Fibroblast of lung (primary cell): Measurements from ENCODE around the gene ENDOD1. TPM values are rescaled to one million over a fixed set of nuclear protein-coding genes. Genes with fewer than 3 reads are reported as not detected.

Experiments used
- DNase-seq, 2 donors: peaks; one replicate each; pipeline versions ENCODE4 v3.0.0 to v3.0.0-alpha.2; 2010; ENCODE audit warnings: low read depth in 2 of 2
- H2AFZ ChIP-seq: 2 replicates; pipeline ENCODE4 v1.5.1; 2012; ENCODE audit warnings: low read length, control low read depth, inconsistent platforms
- H3K27ac ChIP-seq: 2 replicates; pipeline ENCODE4 v1.5.1; 2011; ENCODE audit warnings: low read length, control low read depth; ENCODE audit not compliant: insufficient read depth
- H3K27me3 ChIP-seq: 2 replicates; pipeline ENCODE4 v1.5.1; 2011; ENCODE audit warnings: mild to moderate bottlenecking, low read length; ENCODE audit not compliant: control insufficient read depth, insufficient read depth
- H3K36me3 ChIP-seq: 2 replicates; pipeline ENCODE4 v1.5.1; 2011; ENCODE audit warnings: low read length; ENCODE audit not compliant: control insufficient read depth, insufficient read depth
- H3K4me1 ChIP-seq: 2 replicates; pipeline ENCODE4 v1.5.1; 2011; ENCODE audit warnings: low read length; ENCODE audit not compliant: control insufficient read depth, insufficient read depth; ENCODE audit errors: extremely low read depth
- H3K4me2 ChIP-seq: 2 replicates; pipeline ENCODE4 v1.5.1; 2011; ENCODE audit warnings: low read length, control low read depth; ENCODE audit not compliant: insufficient read depth; ENCODE audit errors: extremely low read depth
- H3K4me3 ChIP-seq, 4 experiments: fragments of 200-600 bp in 1 of 4; sonication (generic) in 1 of 4; replicated peaks in 1 of 4; 2 replicates each; pipeline ENCODE4 v1.5.1; 2011 to 2016; ENCODE audit warnings: low read length in 4 of 4, low read depth in 3 of 4, mild to moderate bottlenecking in 3 of 4, control low read depth in 2 of 4, inconsistent platforms in 1 of 4, mixed read lengths in 1 of 4; ENCODE audit not compliant: insufficient read depth in 1 of 4; ENCODE audit errors: control extremely low read depth in 1 of 4
- H3K79me2 ChIP-seq: 2 replicates; pipeline ENCODE4 v1.5.1; 2012; ENCODE audit warnings: mild to moderate bottlenecking, low read length, inconsistent platforms; ENCODE audit not compliant: control insufficient read depth, insufficient read depth
- H3K9ac ChIP-seq: 2 replicates; pipeline ENCODE4 v1.5.1; 2011; ENCODE audit warnings: mild to moderate bottlenecking, low read length, control low read depth; ENCODE audit not compliant: insufficient read depth
- H3K9me3 ChIP-seq: 2 replicates; pipeline ENCODE4 v1.5.1; 2012; ENCODE audit warnings: low read depth, low read length; ENCODE audit not compliant: control insufficient read depth, insufficient read depth
- H4K20me1 ChIP-seq: 2 replicates; pipeline ENCODE4 v1.5.1; 2011; ENCODE audit warnings: low read length; ENCODE audit not compliant: control insufficient read depth, insufficient read depth; ENCODE audit errors: extremely low read depth
- EZH2 ChIP-seq: IDR thresholded peaks from 2 replicates; pipeline ENCODE4 v1.5.1; 2012; ENCODE audit warnings: low read length, control low read depth, mild to moderate bottlenecking; ENCODE audit errors: missing control alignments
- polyA minus RNA-seq: library from RNA; depleted of rRNA, polyadenylated mRNA; stranded (reverse); fragments of >200 nt; gene quantifications from 2 replicates; pipeline ENCODE4 v1.2.3, GENCODE V29; 2011; ENCODE audit warnings: low replicate concordance
- polyA plus RNA-seq, 2 donors: library from polyadenylated mRNA; depleted of rRNA in 1 of 2; stranded (reverse) in 1 of 2; unstranded in 1 of 2; fragments of >200 nt; gene quantifications; 2 replicates each; pipeline ENCODE4 v1.2.1, GENCODE V29; 2011 to 2012; ENCODE audit warnings: missing spikeins in 1 of 2
- total RNA-seq: library from RNA; depleted of rRNA; stranded (reverse); fragments of >200 nt; gene quantifications from 2 replicates; pipeline ENCODE4 v1.2.1, GENCODE V29; 2014
- TF ChIP-seq, protein P1 (sequence below), 2 donors: IDR thresholded peaks in 1 of 2; conservative IDR thresholded peaks in 1 of 2; 1 replicate in 1 of 2; 2 replicates in 1 of 2; pipeline ENCODE4 v1.5.1; 2011 to 2012; ENCODE audit warnings: low read length in 2 of 2, control low read depth in 1 of 2, inconsistent platforms in 1 of 2, low read depth in 1 of 2, mild to moderate bottlenecking in 1 of 2

The ENDOD1 gene, protein sequence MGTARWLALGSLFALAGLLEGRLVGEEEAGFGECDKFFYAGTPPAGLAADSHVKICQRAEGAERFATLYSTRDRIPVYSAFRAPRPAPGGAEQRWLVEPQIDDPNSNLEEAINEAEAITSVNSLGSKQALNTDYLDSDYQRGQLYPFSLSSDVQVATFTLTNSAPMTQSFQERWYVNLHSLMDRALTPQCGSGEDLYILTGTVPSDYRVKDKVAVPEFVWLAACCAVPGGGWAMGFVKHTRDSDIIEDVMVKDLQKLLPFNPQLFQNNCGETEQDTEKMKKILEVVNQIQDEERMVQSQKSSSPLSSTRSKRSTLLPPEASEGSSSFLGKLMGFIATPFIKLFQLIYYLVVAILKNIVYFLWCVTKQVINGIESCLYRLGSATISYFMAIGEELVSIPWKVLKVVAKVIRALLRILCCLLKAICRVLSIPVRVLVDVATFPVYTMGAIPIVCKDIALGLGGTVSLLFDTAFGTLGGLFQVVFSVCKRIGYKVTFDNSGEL
- total RNA-seq (28.2 and 33.4 TPM in 2 replicates), polyA plus RNA-seq (20.8 and 50.8 TPM in 2 replicates), polyA minus RNA-seq (27.5 and 43.1 TPM in 2 replicates)
- 17.6 and 39.8 TPM in 2 replicates for polyA plus RNA-seq (2012)

GRCh38 chr11:95089620-95090542 lies at the start of gene ENDOD1:
Gene ENDOD1 (plus strand): TSS chr11:95089846. CDS start chr11:95089928, 82 bp downstream.
- peak within 1 kb of the TSS; percentile 65 for H3K27ac ChIP-seq
- no peak for TF ChIP-seq EZH2
- TF ChIP-seq, protein P1, sequence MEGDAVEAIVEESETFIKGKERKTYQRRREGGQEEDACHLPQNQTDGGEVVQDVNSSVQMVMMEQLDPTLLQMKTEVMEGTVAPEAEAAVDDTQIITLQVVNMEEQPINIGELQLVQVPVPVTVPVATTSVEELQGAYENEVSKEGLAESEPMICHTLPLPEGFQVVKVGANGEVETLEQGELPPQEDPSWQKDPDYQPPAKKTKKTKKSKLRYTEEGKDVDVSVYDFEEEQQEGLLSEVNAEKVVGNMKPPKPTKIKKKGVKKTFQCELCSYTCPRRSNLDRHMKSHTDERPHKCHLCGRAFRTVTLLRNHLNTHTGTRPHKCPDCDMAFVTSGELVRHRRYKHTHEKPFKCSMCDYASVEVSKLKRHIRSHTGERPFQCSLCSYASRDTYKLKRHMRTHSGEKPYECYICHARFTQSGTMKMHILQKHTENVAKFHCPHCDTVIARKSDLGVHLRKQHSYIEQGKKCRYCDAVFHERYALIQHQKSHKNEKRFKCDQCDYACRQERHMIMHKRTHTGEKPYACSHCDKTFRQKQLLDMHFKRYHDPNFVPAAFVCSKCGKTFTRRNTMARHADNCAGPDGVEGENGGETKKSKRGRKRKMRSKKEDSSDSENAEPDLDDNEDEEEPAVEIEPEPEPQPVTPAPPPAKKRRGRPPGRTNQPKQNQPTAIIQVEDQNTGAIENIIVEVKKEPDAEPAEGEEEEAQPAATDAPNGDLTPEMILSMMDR (conservative IDR thresholded peaks at IDR 0.05 in 1 of 2, IDR thresholded peaks at IDR 0.05 in 1 of 2; ENCODE audit: low read depth in 1 of 2, low read length in 2 of 2) = peak in 1 of 2 donors; percentile 10

DNA sequence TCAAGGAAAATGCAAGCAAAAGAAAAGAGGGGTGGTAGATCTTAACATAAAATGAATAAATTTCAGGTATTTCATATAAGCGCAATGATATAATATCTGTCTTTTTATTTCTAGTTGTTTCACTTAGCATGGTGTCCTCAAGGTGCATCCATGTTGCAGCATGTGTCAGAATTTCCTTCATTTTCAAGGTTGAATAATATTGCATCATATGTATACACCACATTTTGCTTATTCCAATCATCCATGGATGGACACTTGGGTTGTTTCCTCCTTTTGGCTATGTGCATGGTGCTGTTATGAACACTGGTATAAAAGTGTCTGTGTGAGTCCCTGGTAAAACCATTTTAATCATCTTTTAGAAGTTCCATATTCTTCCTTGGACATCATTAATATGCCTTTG lies 47.4 kb upstream of the ENDOD1 start:
- H3K79me2 ChIP-seq = no peaks in the 10 kb centered on the region
- no peak overlapping the region for H3K4me3 ChIP-seq
- no peaks in the 10 kb centered on the region for H4K20me1 ChIP-seq
- no peaks in the 10 kb centered on the region for H3K36me3 ChIP-seq
- no peak overlapping the region for H3K4me2 ChIP-seq
- DNase-seq = no peak
- no peaks in the 10 kb centered on the region for H3K4me1 ChIP-seq
- H3K9me3 ChIP-seq = no peaks in the 10 kb centered on the region
- H3K27me3 ChIP-seq = peaks cover 23% of the 10 kb centered on the region
- no peak overlapping the region for H3K27ac ChIP-seq
- H3K9ac ChIP-seq = no peak overlapping the region
- TF ChIP-seq, protein P1 (conservative IDR thresholded peaks at IDR 0.05 in 1 of 2, IDR thresholded peaks at IDR 0.05 in 1 of 2; ENCODE audit: low read depth in 1 of 2, low read length in 2 of 2) = no peak
- TF ChIP-seq EZH2 = no peak
- H2AFZ ChIP-seq = no peak overlapping the region

More at GRCh38 chr11:95089620-95090542, at the start of gene ENDOD1:
- H3K4me2 ChIP-seq = peak within 1 kb of the TSS; percentile 90
- H3K9ac ChIP-seq = peak within 1 kb of the TSS; percentile 83
- H3K79me2 ChIP-seq = no peaks in the 10 kb centered on the region
- DNase-seq = peak; percentile 78 to 84
- peak within 1 kb of the TSS; percentile 68 to 87 (median 86) for H3K4me3 ChIP-seq
- no peaks in the 10 kb centered on the region for H4K20me1 ChIP-seq
- peak within 1 kb of the TSS; percentile 87 for H2AFZ ChIP-seq
- no peaks in the 10 kb centered on the region for H3K9me3 ChIP-seq
- peaks cover 13% of the 10 kb centered on the region for H3K4me1 ChIP-seq
- no peaks in the 10 kb centered on the region for H3K36me3 ChIP-seq
- no peaks in the 10 kb centered on the region for H3K27me3 ChIP-seq
